ENCODE measurements around the gene CFAP20. TPM values are rescaled to one million over a fixed set of nuclear protein-coding genes. Genes with fewer than 3 reads are reported as not detected.

The CFAP20 gene
- total and polyA plus RNA-seq, 2 experiments from 2014 or later, result 61.1 to 81.7 TPM

DNA sequence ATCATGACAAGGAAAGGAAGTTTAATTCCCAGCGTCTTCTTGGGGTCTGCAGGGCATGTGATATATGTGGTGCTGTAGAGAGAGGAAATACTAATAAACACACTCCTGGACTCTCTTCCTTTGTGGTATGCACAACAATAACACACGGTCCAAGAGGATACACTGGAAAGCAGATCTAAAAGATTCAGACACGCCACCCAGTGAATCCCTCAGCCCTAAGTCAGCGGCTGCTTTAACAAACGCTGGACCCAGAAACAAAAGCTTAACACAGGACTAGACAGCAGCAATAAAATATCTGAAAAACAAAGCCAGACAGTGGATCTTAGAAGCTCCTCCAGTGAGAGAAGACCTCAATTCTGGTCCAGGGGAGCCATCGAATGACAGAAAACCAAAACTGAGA lies 13.1 kb downstream of the CFAP20 start:
- Histone ChIP-seq H3K27ac (ENCODE audit: low read depth) (no peak overlapping the region), H3K36me3 (ENCODE audit: insufficient read depth) (peaks cover 33% of the 10 kb centered on the region), H3K4me2 (no peak overlapping the region), H3K4me1 (ENCODE audit: insufficient read depth) (no peaks in the 10 kb centered on the region), H3K9me2 (ENCODE audit: insufficient read depth) (no peaks in the 10 kb centered on the region), H2AFZ (no peak overlapping the region), H3F3A (replicated peaks; ENCODE audit: low read depth) (no peaks in the 10 kb centered on the region), H3K4me3 (no peak overlapping the region), H3K27me3 (ENCODE audit: insufficient read depth) (no peaks in the 10 kb centered on the region), H3K79me2 (replicated peaks; ENCODE audit: insufficient read depth) (peaks cover 44% of the 10 kb centered on the region), H4K20me1 (replicated peaks; ENCODE audit: insufficient read depth) (peaks cover 43% of the 10 kb centered on the region)
- ATAC-seq (no peak), DNase-seq (ENCODE audit: low spot score) (no peak)
- Mint-ChIP-seq H3K4me3 (no peak overlapping the region), H3K9me3 (no peaks in the 10 kb centered on the region), H3K4me1 (peaks cover 11% of the 10 kb centered on the region), H3K27me3 (ENCODE audit: insufficient read depth, low read depth, poor library complexity) (peaks cover 5% of the 10 kb centered on the region), H3K36me3 (ENCODE audit: low read depth) (peaks cover 42% of the 10 kb centered on the region), H3K27ac (no peak overlapping the region; the same call in 1 of the 2 replicates)
- TF ChIP-seq, protein P1, sequence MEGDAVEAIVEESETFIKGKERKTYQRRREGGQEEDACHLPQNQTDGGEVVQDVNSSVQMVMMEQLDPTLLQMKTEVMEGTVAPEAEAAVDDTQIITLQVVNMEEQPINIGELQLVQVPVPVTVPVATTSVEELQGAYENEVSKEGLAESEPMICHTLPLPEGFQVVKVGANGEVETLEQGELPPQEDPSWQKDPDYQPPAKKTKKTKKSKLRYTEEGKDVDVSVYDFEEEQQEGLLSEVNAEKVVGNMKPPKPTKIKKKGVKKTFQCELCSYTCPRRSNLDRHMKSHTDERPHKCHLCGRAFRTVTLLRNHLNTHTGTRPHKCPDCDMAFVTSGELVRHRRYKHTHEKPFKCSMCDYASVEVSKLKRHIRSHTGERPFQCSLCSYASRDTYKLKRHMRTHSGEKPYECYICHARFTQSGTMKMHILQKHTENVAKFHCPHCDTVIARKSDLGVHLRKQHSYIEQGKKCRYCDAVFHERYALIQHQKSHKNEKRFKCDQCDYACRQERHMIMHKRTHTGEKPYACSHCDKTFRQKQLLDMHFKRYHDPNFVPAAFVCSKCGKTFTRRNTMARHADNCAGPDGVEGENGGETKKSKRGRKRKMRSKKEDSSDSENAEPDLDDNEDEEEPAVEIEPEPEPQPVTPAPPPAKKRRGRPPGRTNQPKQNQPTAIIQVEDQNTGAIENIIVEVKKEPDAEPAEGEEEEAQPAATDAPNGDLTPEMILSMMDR (conservative IDR thresholded peaks at IDR 0.05; ENCODE audit: low read depth in 2 of 2), result no peak
- TF ChIP-seq CREB1 (CRISPR knock-in tag; IDR thresholded peaks at IDR 0.05; ENCODE audit: low read depth), result no peak
- TF ChIP-seq, protein P2, sequence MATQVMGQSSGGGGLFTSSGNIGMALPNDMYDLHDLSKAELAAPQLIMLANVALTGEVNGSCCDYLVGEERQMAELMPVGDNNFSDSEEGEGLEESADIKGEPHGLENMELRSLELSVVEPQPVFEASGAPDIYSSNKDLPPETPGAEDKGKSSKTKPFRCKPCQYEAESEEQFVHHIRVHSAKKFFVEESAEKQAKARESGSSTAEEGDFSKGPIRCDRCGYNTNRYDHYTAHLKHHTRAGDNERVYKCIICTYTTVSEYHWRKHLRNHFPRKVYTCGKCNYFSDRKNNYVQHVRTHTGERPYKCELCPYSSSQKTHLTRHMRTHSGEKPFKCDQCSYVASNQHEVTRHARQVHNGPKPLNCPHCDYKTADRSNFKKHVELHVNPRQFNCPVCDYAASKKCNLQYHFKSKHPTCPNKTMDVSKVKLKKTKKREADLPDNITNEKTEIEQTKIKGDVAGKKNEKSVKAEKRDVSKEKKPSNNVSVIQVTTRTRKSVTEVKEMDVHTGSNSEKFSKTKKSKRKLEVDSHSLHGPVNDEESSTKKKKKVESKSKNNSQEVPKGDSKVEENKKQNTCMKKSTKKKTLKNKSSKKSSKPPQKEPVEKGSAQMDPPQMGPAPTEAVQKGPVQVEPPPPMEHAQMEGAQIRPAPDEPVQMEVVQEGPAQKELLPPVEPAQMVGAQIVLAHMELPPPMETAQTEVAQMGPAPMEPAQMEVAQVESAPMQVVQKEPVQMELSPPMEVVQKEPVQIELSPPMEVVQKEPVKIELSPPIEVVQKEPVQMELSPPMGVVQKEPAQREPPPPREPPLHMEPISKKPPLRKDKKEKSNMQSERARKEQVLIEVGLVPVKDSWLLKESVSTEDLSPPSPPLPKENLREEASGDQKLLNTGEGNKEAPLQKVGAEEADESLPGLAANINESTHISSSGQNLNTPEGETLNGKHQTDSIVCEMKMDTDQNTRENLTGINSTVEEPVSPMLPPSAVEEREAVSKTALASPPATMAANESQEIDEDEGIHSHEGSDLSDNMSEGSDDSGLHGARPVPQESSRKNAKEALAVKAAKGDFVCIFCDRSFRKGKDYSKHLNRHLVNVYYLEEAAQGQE (IDR thresholded peaks at IDR 0.05; ENCODE audit: unreplicated experiment), result no peak
- TF ChIP-seq ZNF114 (CRISPR knock-in tag; IDR thresholded peaks at IDR 0.05), result no peak
- TF ChIP-seq, protein P3, sequence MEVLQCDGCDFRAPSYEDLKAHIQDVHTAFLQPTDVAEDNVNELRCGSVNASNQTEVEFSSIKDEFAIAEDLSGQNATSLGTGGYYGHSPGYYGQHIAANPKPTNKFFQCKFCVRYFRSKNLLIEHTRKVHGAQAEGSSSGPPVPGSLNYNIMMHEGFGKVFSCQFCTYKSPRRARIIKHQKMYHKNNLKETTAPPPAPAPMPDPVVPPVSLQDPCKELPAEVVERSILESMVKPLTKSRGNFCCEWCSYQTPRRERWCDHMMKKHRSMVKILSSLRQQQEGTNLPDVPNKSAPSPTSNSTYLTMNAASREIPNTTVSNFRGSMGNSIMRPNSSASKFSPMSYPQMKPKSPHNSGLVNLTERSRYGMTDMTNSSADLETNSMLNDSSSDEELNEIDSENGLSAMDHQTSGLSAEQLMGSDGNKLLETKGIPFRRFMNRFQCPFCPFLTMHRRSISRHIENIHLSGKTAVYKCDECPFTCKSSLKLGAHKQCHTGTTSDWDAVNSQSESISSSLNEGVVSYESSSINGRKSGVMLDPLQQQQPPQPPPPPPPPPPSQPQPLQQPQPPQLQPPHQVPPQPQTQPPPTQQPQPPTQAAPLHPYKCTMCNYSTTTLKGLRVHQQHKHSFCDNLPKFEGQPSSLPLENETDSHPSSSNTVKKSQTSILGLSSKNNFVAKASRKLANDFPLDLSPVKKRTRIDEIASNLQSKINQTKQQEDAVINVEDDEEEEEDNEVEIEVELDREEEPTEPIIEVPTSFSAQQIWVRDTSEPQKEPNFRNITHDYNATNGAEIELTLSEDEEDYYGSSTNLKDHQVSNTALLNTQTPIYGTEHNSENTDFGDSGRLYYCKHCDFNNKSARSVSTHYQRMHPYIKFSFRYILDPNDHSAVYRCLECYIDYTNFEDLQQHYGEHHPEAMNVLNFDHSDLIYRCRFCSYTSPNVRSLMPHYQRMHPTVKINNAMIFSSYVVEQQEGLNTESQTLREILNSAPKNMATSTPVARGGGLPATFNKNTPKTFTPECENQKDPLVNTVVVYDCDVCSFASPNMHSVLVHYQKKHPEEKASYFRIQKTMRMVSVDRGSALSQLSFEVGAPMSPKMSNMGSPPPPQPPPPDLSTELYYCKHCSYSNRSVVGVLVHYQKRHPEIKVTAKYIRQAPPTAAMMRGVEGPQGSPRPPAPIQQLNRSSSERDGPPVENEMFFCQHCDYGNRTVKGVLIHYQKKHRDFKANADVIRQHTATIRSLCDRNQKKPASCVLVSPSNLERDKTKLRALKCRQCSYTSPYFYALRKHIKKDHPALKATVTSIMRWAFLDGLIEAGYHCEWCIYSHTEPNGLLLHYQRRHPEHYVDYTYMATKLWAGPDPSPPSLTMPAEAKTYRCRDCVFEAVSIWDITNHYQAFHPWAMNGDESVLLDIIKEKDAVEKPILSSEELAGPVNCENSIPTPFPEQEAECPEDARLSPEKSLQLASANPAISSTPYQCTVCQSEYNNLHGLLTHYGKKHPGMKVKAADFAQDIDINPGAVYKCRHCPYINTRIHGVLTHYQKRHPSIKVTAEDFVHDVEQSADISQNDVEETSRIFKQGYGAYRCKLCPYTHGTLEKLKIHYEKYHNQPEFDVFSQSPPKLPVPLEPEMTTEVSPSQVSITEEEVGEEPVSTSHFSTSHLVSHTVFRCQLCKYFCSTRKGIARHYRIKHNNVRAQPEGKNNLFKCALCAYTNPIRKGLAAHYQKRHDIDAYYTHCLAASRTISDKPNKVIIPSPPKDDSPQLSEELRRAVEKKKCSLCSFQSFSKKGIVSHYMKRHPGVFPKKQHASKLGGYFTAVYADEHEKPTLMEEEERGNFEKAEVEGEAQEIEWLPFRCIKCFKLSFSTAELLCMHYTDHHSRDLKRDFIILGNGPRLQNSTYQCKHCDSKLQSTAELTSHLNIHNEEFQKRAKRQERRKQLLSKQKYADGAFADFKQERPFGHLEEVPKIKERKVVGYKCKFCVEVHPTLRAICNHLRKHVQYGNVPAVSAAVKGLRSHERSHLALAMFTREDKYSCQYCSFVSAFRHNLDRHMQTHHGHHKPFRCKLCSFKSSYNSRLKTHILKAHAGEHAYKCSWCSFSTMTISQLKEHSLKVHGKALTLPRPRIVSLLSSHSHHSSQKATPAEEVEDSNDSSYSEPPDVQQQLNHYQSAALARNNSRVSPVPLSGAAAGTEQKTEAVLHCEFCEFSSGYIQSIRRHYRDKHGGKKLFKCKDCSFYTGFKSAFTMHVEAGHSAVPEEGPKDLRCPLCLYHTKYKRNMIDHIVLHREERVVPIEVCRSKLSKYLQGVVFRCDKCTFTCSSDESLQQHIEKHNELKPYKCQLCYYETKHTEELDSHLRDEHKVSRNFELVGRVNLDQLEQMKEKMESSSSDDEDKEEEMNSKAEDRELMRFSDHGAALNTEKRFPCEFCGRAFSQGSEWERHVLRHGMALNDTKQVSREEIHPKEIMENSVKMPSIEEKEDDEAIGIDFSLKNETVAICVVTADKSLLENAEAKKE (CRISPR knock-in tag; IDR thresholded peaks at IDR 0.05), result no peak
- TF ChIP-seq ZNF331 (CRISPR knock-in tag; IDR thresholded peaks at IDR 0.05; ENCODE audit: low read depth), result no peak
- no peak for TF ChIP-seq NANOG (IDR thresholded peaks at IDR 0.05; ENCODE audit: borderline replicate concordance)
- TF ChIP-seq, protein P4, sequence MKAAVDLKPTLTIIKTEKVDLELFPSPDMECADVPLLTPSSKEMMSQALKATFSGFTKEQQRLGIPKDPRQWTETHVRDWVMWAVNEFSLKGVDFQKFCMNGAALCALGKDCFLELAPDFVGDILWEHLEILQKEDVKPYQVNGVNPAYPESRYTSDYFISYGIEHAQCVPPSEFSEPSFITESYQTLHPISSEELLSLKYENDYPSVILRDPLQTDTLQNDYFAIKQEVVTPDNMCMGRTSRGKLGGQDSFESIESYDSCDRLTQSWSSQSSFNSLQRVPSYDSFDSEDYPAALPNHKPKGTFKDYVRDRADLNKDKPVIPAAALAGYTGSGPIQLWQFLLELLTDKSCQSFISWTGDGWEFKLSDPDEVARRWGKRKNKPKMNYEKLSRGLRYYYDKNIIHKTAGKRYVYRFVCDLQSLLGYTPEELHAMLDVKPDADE (IDR thresholded peaks at IDR 0.05), result no peak
- no peak for TF ChIP-seq EZH2 (IDR thresholded peaks at IDR 0.05; ENCODE audit: low read depth, unreplicated experiment)
- TF ChIP-seq POLR2AphosphoS5 (IDR thresholded peaks at IDR 0.05; ENCODE audit: low read depth), result no peak
- no peak for TF ChIP-seq JUNB (IDR thresholded peaks at IDR 0.05; ENCODE audit: unreplicated experiment)
- no peak for TF ChIP-seq STAT1 (IDR thresholded peaks at IDR 0.05; ENCODE audit: unreplicated experiment)
- no peak for TF ChIP-seq EZH2phosphoT487 (IDR thresholded peaks at IDR 0.05; ENCODE audit: unreplicated experiment)

Measured in GM23338 (cell line).